H54 (cell line): ENCODE measurements around the gene KIAA1614.
"Not testable (repeated sequence)": the region's sequence is repeated elsewhere in the genome, so short reads cannot be mapped to it uniquely, and the experiment has no call there.

ENCODE experiments used
- DNase-seq: peaks from one replicate; pipeline ENCODE4 v3.0.0; 2011; ENCODE audit warnings: low spot score, mixed read lengths; ENCODE audit not compliant: insufficient read length
- FAIRE-seq: peaks from 3 replicates; lab custom pipeline; 2011; peaks lifted over from hg19 to GRCh38; lab: Jason Lieb, UNC
- POLR2A ChIP-seq: IDR thresholded peaks from 2 replicates; pipeline ENCODE4 v1.6.1; 2011; ENCODE audit warnings: low read depth, mild to moderate bottlenecking, low read length

The KIAA1614 gene

DNA sequence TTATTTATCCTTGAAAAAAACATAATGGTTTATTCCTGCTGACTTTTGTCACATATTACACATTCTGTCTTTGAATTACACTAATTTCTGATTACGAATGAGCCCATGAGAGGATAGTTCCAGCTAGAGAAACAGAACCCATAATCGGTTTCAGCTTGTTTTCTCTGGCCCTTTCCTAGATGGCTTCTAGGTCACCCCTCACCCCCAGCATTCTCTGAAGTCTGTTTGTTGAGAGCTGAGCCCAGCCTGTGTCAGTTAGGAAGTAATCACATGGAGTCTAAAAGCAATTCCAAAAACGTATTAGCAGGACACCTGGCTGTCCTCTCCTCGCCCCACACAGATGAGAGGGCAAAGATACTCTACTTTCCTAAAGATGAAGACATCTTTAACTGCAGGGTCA, 48.9 kb downstream of the KIAA1614 start:
- DNase-seq (no peak), FAIRE-seq (no peak)

GRCh38 chr1:180962178-180962577, 49.5 kb downstream of the KIAA1614 start:
- DNase-seq (no peak), FAIRE-seq (no peak)
- no peak for TF ChIP-seq POLR2A

More for the DNA sequence above, 48.9 kb downstream of the KIAA1614 start:
- TF ChIP-seq POLR2A = no peak

- FAIRE-seq (no peak), DNase-seq (no peak)
- no peak for TF ChIP-seq POLR2A
Measured at GRCh38 chr1:180964056-180964455, 51.4 kb downstream of the KIAA1614 start.

DNA sequence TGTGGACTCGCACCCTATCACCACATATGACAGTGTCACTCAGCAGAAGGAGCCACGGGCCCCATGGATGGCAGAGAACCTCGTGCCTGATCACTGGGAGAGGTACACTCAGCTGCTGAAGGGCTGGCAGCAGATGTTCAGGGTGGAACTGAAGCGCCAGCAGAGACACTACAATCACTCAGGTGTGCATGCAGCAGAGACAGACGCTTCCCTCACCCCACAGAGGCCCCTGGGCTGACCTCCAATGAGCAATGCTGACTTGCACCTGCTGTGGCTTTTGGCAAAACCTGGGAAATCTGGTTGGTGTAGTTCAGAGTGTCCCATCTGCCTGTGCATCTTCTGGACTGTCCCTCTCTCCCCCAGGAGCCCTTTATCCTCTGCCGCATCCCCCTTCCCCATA, 51.9 kb downstream of the KIAA1614 start:
- no peak for DNase-seq
- no peak for TF ChIP-seq POLR2A
- FAIRE-seq = no peak

- no peak for TF ChIP-seq POLR2A
- FAIRE-seq (no peak), DNase-seq (no peak)
Measured at GRCh38 chr1:180966312-180966711, 53.6 kb downstream of the KIAA1614 start.

GRCh38 chr1:180966744-180967536, 54.2 kb downstream of the KIAA1614 start:
- DNase-seq (no peak), FAIRE-seq (no peak)
- no peak for TF ChIP-seq POLR2A

GRCh38 chr1:180967558-180967957, 54.9 kb downstream of the KIAA1614 start:
- no peak for FAIRE-seq
- TF ChIP-seq POLR2A = no peak
- DNase-seq = no peak

GRCh38 chr1:180968834-180969233, 56.1 kb downstream of the KIAA1614 start:
- FAIRE-seq = not testable (repeated sequence)

GRCh38 chr1:180969434-180969833, 56.7 kb downstream of the KIAA1614 start:
- no peak for DNase-seq
- no peak for FAIRE-seq
- TF ChIP-seq POLR2A = no peak

More at GRCh38 chr1:180968834-180969233, 56.1 kb downstream of the KIAA1614 start:
- DNase-seq = not testable (repeated sequence)

DNA sequence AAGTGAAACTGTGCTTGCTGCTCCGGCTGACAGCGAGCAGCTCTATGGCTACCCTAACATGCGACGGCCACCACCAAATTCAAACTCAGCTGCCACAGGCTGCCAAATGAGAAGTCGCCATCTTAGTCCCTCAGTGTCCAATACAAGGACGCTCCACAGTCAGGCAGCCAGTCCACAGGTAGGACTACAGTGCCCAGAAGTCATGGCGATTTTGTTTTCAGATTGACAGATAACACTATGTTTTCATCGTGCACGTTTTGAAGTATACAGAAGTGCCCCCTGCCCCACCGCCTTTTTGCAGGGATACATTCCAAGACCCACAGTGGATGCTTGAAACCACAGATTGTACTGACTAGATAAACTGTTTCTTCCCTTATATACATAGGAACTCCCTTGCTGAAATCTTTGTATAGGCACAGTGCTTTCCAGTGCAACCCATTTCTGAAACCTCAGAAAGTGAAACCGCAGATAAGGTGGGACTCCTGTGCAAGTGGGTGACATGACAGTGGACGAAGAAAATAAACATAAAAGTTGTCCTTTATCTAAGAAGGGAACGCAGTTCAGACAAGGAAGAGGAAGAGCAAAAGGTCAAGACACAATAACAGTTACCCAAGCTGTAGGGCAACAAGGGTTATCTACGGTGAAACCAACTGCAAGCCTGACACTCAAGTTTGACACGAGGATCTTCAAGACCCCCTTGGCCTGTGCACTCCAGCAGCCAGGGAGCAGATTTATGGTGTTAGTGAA, 57.8 kb downstream of the KIAA1614 start:
- no peak for FAIRE-seq
- no peak for TF ChIP-seq POLR2A

DNA sequence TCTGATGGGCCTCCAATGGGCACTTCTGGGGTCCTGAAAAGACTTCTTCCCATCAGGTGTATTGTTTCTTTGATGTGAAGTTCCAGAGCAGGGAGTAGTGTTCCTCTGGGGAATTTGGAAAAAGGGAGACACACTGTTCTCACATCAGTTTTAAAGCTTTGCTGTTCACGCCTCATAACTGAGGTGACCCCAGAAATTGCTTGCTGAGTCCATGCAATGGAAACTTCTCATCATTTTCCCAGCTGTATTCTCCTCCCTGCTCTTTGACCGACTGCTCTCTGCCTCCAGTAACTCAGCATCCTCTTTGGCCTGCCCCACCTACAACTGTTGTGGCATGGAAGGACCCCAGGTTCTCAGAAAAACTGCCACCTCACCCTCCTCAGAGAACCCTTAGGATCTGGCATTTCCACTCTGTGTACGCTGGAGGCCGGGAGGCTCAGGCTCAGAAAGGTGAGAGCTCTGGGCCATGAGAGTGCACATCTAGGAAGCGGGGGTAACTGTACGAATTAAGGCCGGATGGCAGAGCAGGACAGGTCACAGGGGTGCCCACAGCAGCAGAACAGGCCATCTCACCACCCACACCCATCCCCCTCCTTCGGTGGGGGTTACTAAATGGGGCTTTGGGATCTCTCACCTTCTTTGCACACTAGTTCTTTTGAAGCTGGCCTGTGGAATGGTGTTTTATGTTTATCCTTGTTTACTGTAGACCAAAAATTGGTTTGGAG, 58.7 kb downstream of the KIAA1614 start:
- TF ChIP-seq POLR2A = no peak
- FAIRE-seq (no peak), DNase-seq (no peak)

More for the DNA sequence above, 57.8 kb downstream of the KIAA1614 start:
- no peak for DNase-seq

- no peak for TF ChIP-seq POLR2A
- FAIRE-seq = no peak
- no peak for DNase-seq
Measured at GRCh38 chr1:180973369-180973768, 60.7 kb downstream of the KIAA1614 start.

DNA sequence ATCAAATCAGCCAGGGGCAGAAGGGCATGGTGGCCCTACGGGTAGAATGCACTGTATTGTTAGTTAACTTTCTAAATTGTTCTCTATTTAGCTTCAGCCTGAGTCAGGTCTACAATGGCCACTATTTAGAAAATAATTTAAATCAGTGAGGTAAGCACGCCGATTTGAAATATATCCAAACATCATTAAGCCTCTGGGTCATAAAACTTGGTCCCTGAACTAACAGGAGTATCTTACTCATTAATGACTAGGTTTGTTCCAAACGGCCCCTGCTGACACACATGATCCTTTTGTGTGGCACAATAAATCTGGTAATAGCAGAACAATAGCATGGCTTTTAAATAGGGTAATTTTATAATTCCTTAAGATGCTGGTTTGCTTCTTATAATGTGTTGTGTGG, 61.5 kb downstream of the KIAA1614 start:
- TF ChIP-seq POLR2A = no peak
- DNase-seq = no peak
- FAIRE-seq = no peak

DNA sequence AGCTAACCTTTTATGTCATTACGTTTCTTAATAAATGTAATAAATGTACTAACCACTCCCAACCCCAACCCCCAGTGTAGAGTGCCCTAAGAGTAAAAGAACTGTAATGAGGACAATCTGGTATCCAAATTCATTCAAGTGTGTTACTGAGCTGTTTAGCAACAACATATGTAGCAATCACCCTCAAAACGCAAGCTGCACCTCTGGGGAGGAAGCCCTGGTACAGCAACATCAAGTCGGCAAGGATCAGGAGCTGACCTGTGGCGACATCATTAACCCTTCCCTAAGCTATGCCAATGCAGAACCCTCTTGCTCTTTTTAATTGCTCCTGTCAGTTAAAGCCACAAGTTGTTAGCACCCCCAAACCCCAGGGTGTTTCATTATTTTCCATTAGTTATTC, 62.9 kb downstream of the KIAA1614 start:
- DNase-seq = no peak
- FAIRE-seq = no peak
- no peak for TF ChIP-seq POLR2A

DNA sequence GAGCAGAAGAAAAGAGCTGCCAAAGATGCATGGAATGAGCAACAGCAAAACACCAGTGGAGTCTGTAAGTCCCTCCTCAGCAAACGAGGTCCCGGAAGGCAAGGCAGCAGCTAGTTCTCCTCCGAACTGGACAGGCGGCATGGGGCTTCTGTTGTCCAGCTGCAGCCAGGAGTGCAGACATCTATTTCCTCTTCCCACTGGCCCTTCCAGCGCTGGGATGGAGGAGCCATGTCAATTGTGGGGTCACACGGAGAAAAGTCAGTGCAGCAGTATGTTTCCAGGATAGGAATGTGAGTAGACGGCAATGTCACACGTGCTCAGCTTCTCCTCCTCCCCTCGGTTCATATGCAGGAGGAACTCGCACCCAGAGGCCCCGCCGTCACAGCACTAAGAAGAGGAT, 63.5 kb downstream of the KIAA1614 start:
- no peak for FAIRE-seq
- no peak for DNase-seq
- no peak for TF ChIP-seq POLR2A
